ENCODE results near the gene DECR2.

DECR2 gene

GRCh38 chr16:363766-364490 is 37.8 kb upstream of the DECR2 start:
- Histone ChIP-seq H3K27ac (ENCODE audit: extremely low read depth, low read depth, low read length) (no peak overlapping the region), H3K36me3 (ENCODE audit: control insufficient read depth in 2 of 2, insufficient read depth in 1 of 2, low read length in 2 of 2) (peaks cover 6 to 30% of the 10 kb centered on the region in 2 experiments; a peak in 2 of 3 replicates), H3K4me3 (ENCODE audit: low read depth, low read length) (no peak overlapping the region), H3K4me1 (ENCODE audit: control insufficient read depth, insufficient read depth, low read length) (no peaks in the 10 kb centered on the region; the same call in 1 of the 2 replicates), H3K9me3 (ENCODE audit: control insufficient read depth, insufficient read depth, low read depth, low read length) (no peaks in the 10 kb centered on the region)
- ChIA-PET POLR2A (interaction anchor here (0.6 to 0.9 kb wide), 2 partner anchors 11 to 298 kb away, joined by 3 read pairs; partner anchors contain the start of gene AXIN1), CTCF (interaction anchor here (0.6 to 5.9 kb wide), 6 partner anchors 9 to 299 kb away, joined by 3 to 70 read pairs (median 9); no protein-coding TSS in a partner anchor)
- no peak for TF ChIP-seq GFI1B (tag by site-specific recombination; IDR thresholded peaks at IDR 0.05)
- no peak for TF ChIP-seq ZNF114 (tag by site-specific recombination; IDR thresholded peaks at IDR 0.05)
- 0 out of 2 replicates have a peak, but pooled peaks have one; percentile 25 for TF ChIP-seq ZNF600 (tag by site-specific recombination; IDR thresholded peaks at IDR 0.05)
- peak; percentile 45; the same call in 1 of the 2 replicates for TF ChIP-seq KLF8 (tag by site-specific recombination; IDR thresholded peaks at IDR 0.05)
- peak; percentile 87 for TF ChIP-seq KLF1 (tag by site-specific recombination; IDR thresholded peaks at IDR 0.05)

- no peak overlapping the region for H3K27ac ChIP-seq (ENCODE audit: extremely low read depth, low read depth, low read length)
- H3K4me3 ChIP-seq (ENCODE audit: low read depth, low read length) = no peak overlapping the region
- H3K9me3 ChIP-seq (ENCODE audit: control insufficient read depth, insufficient read depth, low read depth, low read length) = no peaks in the 10 kb centered on the region
- TF ChIP-seq ZNF362 (tag by site-specific recombination; IDR thresholded peaks at IDR 0.05) = no peak
- peak; percentile 87; the same call in 1 of the 2 replicates for TF ChIP-seq ZNF580 (tag by site-specific recombination; IDR thresholded peaks at IDR 0.05)
- TF ChIP-seq CTCF (tag by site-specific recombination; IDR thresholded peaks at IDR 0.05) = peak; percentile 32; the same call in 1 of the 2 replicates
- ChIA-PET CTCF (interaction anchor here (0.6 to 5.9 kb wide), 7 partner anchors 10 to 300 kb away, joined by 3 to 70 read pairs (median 4); no protein-coding TSS in a partner anchor), POLR2A (interaction anchor here (0.7 to 1.0 kb wide), 3 partner anchors 12 to 86 kb away, joined by 3 to 4 read pairs (median 3); partner anchors contain the start of gene AXIN1)
- H3K4me1 ChIP-seq (ENCODE audit: control insufficient read depth, insufficient read depth, low read length) = peaks cover 3% of the 10 kb centered on the region
- H3K36me3 ChIP-seq (ENCODE audit: control insufficient read depth in 2 of 2, insufficient read depth in 1 of 2, low read length in 2 of 2) = peaks cover 6 to 36% of the 10 kb centered on the region in 2 experiments; a peak in 2 of 3 replicates
Observed at GRCh38 chr16:364595-365491, 36.8 kb upstream of the DECR2 start.

- POLR2A ChIA-PET = no interaction called here
- Histone ChIP-seq H3K27ac (ENCODE audit: extremely low read depth, low read depth, low read length) (no peak overlapping the region), H3K9me3 (ENCODE audit: control insufficient read depth, insufficient read depth, low read depth, low read length) (no peaks in the 10 kb centered on the region), H3K4me3 (ENCODE audit: low read depth, low read length) (no peak overlapping the region), H3K36me3 (ENCODE audit: control insufficient read depth in 2 of 2, insufficient read depth in 1 of 2, low read length in 2 of 2) (peaks cover 6 to 39% of the 10 kb centered on the region in 2 experiments; a peak in 2 of 3 replicates), H3K4me1 (ENCODE audit: control insufficient read depth, insufficient read depth, low read length) (peaks cover 3% of the 10 kb centered on the region)
- CTCF ChIA-PET = interaction anchor here (0.6 kb wide), 1 partner anchor 258 kb away, joined by 3 read pairs; no protein-coding TSS in a partner anchor
- TF ChIP-seq ZFHX2 (tag by site-specific recombination; conservative IDR thresholded peaks at IDR 0.05) (no peak), ZNF600 (tag by site-specific recombination; IDR thresholded peaks at IDR 0.05) (peak; percentile 74), ZNF670 (tag by site-specific recombination; IDR thresholded peaks at IDR 0.05; ENCODE audit: low read depth) (no peak), PRDM2 (tag by site-specific recombination; IDR thresholded peaks at IDR 0.05; ENCODE audit: borderline replicate concordance) (no peak)
Observed at GRCh38 chr16:366476-366875, 35.2 kb upstream of the DECR2 start.
